SK-N-MC (cell line): ENCODE measurements around the gene RPS6KB2.

Source experiments
- EZH2 ChIP-seq: fragments of 200-600 bp; sonication (generic); IDR thresholded peaks from one replicate; pipeline ENCODE4 v1.6.1; 2017; ENCODE audit warnings: antibody characterized with exemption
- FOXP2 ChIP-seq: optimal IDR thresholded peaks from 2 replicates; pipeline ENCODE3; 2011; ENCODE audit warnings: mild to moderate bottlenecking, moderate library complexity; ENCODE audit not compliant: insufficient read depth; ENCODE audit errors: extremely low read length, control extremely low read depth
- POLR2AphosphoS5 ChIP-seq: IDR thresholded peaks from 2 replicates; pipeline ENCODE4 v1.6.1; 2012; ENCODE audit warnings: mild to moderate bottlenecking, low read depth, low read length, borderline replicate concordance

- no peak for TF ChIP-seq EZH2
- TF ChIP-seq POLR2AphosphoS5 = no peak
- no peak for TF ChIP-seq FOXP2
Observed at GRCh38 chr11:67463186-67463585, 34.9 kb downstream of the RPS6KB2 start.
